SJCRH30 (cell line): ENCODE data around the gene GATA3. TPM values are rescaled to one million over a fixed set of nuclear protein-coding genes. Genes with fewer than 3 reads are reported as not detected.
A peak's percentile ranks its signal among the peaks of the same experiment; 100 is the strongest.
"Not testable (repeated sequence)": the region's sequence is repeated elsewhere in the genome, so short reads cannot be mapped to it uniquely, and the experiment has no call there.

Experiments used
- DNase-seq, 2 experiments: peaks; one replicate each; pipeline ENCODE4 v3.0.0-alpha.2; 2015 to 2020
- H3K27ac ChIP-seq: fragments of 250-450 bp; sonication (Bioruptor Pico); 2 replicates; pipeline ENCODE4 v1.5.1; 2020; ENCODE audit warnings: mild to moderate bottlenecking, moderate library complexity
- H3K27me3 ChIP-seq: fragments of 250-450 bp; sonication (Bioruptor Pico); 2 replicates; pipeline ENCODE4 v1.5.1; 2020; ENCODE audit warnings: mild to moderate bottlenecking, moderate library complexity
- H3K36me3 ChIP-seq: fragments of 250-450 bp; sonication (Bioruptor Pico); 2 replicates; pipeline ENCODE4 v1.5.1; 2020; ENCODE audit warnings: mild to moderate bottlenecking, moderate library complexity
- H3K4me1 ChIP-seq: fragments of 250-450 bp; sonication (Bioruptor Pico); 2 replicates; pipeline ENCODE4 v1.5.1; 2020; ENCODE audit warnings: mild to moderate bottlenecking, moderate library complexity
- H3K4me3 ChIP-seq: fragments of 250-450 bp; sonication (Bioruptor Pico); 2 replicates; pipeline ENCODE4 v1.5.1; 2020; ENCODE audit warnings: mild to moderate bottlenecking, moderate library complexity
- H3K9me3 ChIP-seq: fragments of 250-450 bp; sonication (Bioruptor Pico); replicated peaks from 2 replicates; pipeline ENCODE4 v1.5.1; 2020; ENCODE audit warnings: mild to moderate bottlenecking, moderate library complexity
- total RNA-seq: library from RNA; depleted of rRNA; stranded (reverse); fragments of >200 nt; shearing (Covaris generic); gene quantifications from 2 replicates; pipeline ENCODE4 v1.2.3, GENCODE V29; 2014; rRNA removed

Gene GATA3
- total RNA-seq = 0.53 and 1.2 TPM in 2 replicates

DNA sequence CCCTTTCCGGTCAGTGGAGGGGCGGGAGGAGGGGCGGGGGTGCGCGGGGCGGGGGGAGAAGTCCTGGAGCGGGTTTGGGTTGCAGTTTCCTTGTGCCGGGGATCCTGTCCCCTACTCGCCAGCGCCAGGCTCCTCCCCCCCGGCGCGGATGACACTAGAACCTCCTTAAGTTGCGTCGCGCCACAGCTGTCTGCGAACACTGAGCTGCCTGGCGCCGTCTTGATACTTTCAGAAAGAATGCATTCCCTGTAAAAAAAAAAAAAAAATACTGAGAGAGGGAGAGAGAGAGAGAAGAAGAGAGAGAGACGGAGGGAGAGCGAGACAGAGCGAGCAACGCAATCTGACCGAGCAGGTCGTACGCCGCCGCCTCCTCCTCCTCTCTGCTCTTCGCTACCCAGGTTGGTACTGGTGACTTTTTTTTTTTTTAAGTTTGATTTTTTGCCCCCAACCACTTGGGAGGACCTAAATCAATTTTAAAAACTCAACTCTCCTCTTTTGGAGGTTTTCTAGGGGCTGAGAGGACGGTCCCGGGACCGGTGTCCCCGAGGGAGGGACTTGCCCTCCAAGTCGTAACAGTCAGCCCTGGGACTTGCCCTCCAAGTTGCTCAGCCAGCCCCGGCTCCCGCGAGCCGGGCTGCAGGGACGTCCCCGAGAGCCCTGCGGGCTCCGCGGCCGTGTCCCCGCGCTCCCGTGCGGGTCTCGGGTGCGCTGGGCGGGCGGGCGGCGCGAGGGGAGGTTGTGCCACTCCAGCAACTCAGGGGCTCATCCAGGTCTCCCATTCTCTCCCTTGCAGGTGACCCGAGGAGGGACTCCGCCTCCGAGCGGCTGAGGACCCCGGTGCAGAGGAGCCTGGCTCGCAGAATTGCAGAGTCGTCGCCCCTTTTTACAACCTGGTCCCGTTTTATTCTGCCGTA is at the start of gene GATA3:
Gene GATA3, plus strand, starts transcription at position 195 of the 914 bp plus-strand sequence. CDS start 968 bp downstream, outside the sequence.
- H3K36me3 ChIP-seq = no peaks in the 10 kb centered on the region
- no peaks in the 10 kb centered on the region for H3K27me3 ChIP-seq
- H3K4me3 ChIP-seq = peak within 1 kb of the TSS; percentile 70
- no peaks in the 10 kb centered on the region for H3K4me1 ChIP-seq
- H3K27ac ChIP-seq = peak within 1 kb of the TSS; percentile 61
- peak; percentile 74 to 78 for DNase-seq
- no peaks in the 10 kb centered on the region for H3K9me3 ChIP-seq

GRCh38 chr10:8006274-8006999 is 48.1 kb upstream of the GATA3 start:
- no peaks in the 10 kb centered on the region for H3K4me1 ChIP-seq
- H3K9me3 ChIP-seq = no peaks in the 10 kb centered on the region
- no peaks in the 10 kb centered on the region for H3K27me3 ChIP-seq
- peaks cover 3% of the 10 kb centered on the region; the same call in 1 of the 2 replicates for H3K36me3 ChIP-seq
- H3K4me3 ChIP-seq = no peak overlapping the region
- no peak overlapping the region for H3K27ac ChIP-seq
- no peak for DNase-seq

DNA sequence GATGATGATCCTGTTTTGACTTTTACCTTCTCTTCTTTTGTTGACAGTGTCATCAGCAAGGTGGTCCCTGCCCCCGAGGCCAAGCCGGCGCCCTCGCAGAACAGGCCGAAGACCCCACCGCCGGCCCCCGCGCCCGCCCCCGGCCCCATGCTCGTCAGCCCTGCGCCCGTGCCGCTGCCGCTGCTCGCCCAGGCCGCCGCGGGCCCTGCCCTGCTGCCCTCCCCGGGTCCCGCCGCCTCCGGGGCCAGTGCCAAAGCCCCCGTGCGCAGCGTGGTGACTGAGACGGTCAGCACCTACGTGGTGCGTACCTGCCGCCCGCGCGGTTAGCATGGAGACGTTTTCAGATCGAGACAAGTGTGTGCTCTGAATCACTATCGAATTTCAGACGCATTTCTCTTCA is 45.5 kb upstream of the GATA3 start:
- no peaks in the 10 kb centered on the region for H3K27me3 ChIP-seq
- H3K4me3 ChIP-seq = no peak overlapping the region
- peaks cover 3% of the 10 kb centered on the region; the same call in 1 of the 2 replicates for H3K36me3 ChIP-seq
- H3K4me1 ChIP-seq = no peaks in the 10 kb centered on the region
- H3K27ac ChIP-seq = no peak overlapping the region
- DNase-seq = no peak
- H3K9me3 ChIP-seq = no peaks in the 10 kb centered on the region

DNA sequence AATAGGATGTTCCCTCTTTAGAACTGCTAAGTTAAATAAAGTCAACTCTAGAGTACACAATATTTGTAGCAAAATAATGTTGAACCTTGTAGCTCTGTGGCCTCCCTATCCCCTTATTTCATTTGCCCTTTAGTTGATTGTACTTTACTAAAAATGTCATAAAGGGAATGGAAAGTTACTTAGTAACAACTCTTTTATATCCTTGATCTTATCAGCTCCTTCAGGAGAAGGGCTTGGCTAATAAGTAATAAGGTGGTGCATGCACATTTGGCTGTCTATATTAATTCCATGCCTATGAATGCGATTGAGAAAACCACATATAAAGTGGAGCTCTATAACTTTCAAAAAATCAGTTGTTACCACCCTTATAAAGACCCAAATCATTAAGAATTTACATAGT is 41.5 kb upstream of the GATA3 start:
- H3K27ac ChIP-seq = no peak overlapping the region
- H3K27me3 ChIP-seq = no peaks in the 10 kb centered on the region
- no peak for DNase-seq
- H3K4me3 ChIP-seq = no peak overlapping the region
- no peaks in the 10 kb centered on the region for H3K4me1 ChIP-seq
- H3K9me3 ChIP-seq = no peaks in the 10 kb centered on the region
- H3K36me3 ChIP-seq = peaks cover 3% of the 10 kb centered on the region; the same call in 1 of the 2 replicates

DNA sequence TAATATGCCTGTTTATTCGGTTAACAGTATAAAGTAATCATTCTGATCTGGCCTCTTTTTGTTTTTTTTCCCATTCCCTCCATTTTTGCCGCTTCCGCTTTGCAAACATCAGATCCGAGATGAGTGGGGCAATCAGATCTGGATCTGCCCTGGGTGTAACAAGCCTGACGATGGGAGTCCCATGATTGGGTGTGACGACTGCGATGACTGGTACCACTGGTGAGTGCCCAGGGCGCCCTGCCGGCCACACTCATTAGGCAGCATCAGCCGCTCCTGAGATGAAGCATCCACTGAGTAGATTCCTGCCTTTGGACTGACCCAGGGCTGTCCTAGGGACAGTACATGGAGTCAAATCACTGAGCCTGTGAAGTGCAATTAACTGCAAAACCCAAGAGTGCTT is 40.9 kb upstream of the GATA3 start:
- Histone ChIP-seq H3K36me3 (peaks cover 3% of the 10 kb centered on the region; the same call in 1 of the 2 replicates), H3K4me3 (no peak overlapping the region), H3K9me3 (no peaks in the 10 kb centered on the region), H3K27ac (no peak overlapping the region), H3K27me3 (no peaks in the 10 kb centered on the region), H3K4me1 (no peaks in the 10 kb centered on the region)
- DNase-seq = no peak

- Histone ChIP-seq H3K4me1 (no peaks in the 10 kb centered on the region), H3K36me3 (peaks cover 3% of the 10 kb centered on the region; the same call in 1 of the 2 replicates), H3K9me3 (no peaks in the 10 kb centered on the region), H3K27me3 (no peaks in the 10 kb centered on the region), H3K4me3 (no peak overlapping the region), H3K27ac (no peak overlapping the region)
- DNase-seq = no peak
These were observed 39.8 kb upstream of the GATA3 start for GRCh38 chr10:8014649-8015048.

GRCh38 chr10:8017277-8017676 is 37.2 kb upstream of the GATA3 start:
- no peak for DNase-seq
- H3K4me1 ChIP-seq = no peaks in the 10 kb centered on the region
- no peaks in the 10 kb centered on the region for H3K9me3 ChIP-seq
- no peaks in the 10 kb centered on the region for H3K27me3 ChIP-seq
- H3K27ac ChIP-seq = no peak overlapping the region
- no peak overlapping the region for H3K4me3 ChIP-seq
- H3K36me3 ChIP-seq = no peaks in the 10 kb centered on the region

DNA sequence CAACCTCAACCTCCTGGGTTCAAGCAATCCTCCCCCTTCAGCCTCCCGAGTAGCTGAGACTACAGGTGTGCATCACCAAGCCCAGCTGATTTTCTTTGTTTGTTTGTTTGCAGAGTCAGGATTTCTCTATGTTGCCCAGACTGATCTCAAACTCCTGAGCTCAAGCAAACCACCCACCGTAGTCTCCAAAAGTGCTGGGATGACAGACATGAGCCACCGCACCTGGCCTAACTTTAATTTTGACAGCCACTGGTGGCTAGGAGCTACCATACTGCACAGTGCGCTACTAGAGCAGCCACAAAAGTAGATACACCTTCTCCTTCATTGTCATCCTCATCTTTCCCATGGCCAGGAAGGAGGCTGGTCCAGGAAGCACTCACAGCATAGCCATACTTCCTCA is 31.2 kb upstream of the GATA3 start:
- Histone ChIP-seq H3K36me3 (no peaks in the 10 kb centered on the region), H3K4me1 (no peaks in the 10 kb centered on the region)

GRCh38 chr10:8023851-8024250 is 30.6 kb upstream of the GATA3 start:
- Histone ChIP-seq H3K4me3 (no peak overlapping the region), H3K27me3 (no peaks in the 10 kb centered on the region), H3K36me3 (no peaks in the 10 kb centered on the region), H3K4me1 (no peaks in the 10 kb centered on the region), H3K9me3 (no peaks in the 10 kb centered on the region), H3K27ac (no peak overlapping the region)
- DNase-seq = no peak

More for the DNA sequence above, 31.2 kb upstream of the GATA3 start:
- DNase-seq = no peak
- H3K9me3 ChIP-seq = no peaks in the 10 kb centered on the region
- no peak overlapping the region for H3K4me3 ChIP-seq
- no peaks in the 10 kb centered on the region for H3K27me3 ChIP-seq
- H3K27ac ChIP-seq = no peak overlapping the region

DNA sequence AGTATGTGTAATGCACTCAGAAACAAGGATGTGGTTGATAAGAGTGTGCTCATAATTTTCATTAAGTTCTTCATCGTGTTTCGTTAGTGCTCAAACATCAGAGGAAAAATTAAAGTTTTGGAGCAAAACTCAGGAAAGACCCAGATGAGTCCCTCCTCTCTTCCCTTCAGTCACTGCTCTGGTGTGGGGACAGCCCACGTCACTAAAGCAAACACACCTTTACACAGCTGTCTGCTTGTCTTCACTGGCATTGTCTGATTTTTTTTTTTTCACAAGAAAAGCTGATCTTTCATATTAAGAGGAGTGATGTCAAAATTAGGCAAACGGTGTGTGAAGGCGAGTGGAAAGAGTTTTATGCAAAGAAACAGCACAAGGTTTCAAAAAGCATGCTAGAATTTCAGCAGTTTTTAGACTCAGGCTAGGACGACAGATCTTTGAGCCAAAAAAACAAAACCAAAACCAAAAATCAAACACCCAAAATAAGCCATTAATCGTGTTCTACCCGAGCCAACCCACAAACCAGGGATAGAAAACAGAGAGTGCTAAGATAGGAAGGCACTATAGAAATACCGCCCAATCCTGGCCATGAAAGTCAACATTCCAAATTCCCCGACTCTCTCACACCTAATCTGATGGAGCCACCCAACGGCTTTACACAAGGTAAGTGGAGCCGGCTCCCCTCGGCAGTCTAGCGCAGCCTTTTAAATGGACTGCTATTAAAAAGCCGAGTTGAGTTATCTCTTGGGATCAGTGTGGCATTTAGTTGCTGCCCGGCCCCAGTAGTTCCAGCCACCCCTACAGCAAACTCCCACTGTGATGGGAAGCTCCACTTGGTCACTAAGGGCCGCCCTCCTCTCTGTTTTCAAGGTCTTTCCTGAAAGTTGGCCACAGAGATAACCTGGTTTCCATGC is 27.9 kb upstream of the GATA3 start:
- H3K9me3 ChIP-seq = no peaks in the 10 kb centered on the region
- H3K4me1 ChIP-seq = no peaks in the 10 kb centered on the region
- no peaks in the 10 kb centered on the region for H3K36me3 ChIP-seq
- H3K27me3 ChIP-seq = no peaks in the 10 kb centered on the region
- no peak overlapping the region for H3K4me3 ChIP-seq
- no peak overlapping the region for H3K27ac ChIP-seq
- DNase-seq = no peak

GRCh38 chr10:8031211-8031610 is 23.3 kb upstream of the GATA3 start:
- not testable (repeated sequence) for DNase-seq, H3K27me3 ChIP-seq, H3K9me3 ChIP-seq, H3K4me1 ChIP-seq, H3K4me3 ChIP-seq, H3K27ac ChIP-seq, H3K36me3 ChIP-seq

DNA sequence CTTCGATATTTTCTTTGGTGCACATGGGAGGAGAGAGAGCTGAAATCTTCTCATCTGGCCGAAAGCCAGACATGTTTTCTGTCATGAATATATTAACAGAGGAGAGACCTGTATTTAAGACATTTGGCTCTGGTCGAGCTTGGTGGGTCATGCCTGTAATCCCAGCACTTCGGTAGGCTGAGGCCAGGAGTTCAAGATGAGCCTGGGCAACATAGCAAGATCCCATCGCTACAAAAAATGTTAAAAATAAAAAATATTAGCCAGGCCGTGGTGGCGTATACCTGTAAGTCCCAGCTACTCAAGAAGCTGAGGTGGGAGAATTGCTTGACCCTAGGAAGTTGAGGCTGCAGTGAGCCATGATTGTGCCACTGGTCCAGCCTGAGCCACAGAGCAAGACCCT is 21.9 kb upstream of the GATA3 start:
- Histone ChIP-seq H3K27me3 (no peaks in the 10 kb centered on the region), H3K4me3 (no peak overlapping the region), H3K36me3 (no peaks in the 10 kb centered on the region), H3K27ac (no peak overlapping the region), H3K9me3 (no peaks in the 10 kb centered on the region), H3K4me1 (no peaks in the 10 kb centered on the region)
- no peak for DNase-seq

- Histone ChIP-seq H3K27me3 (no peaks in the 10 kb centered on the region), H3K4me1 (no peaks in the 10 kb centered on the region), H3K9me3 (no peaks in the 10 kb centered on the region), H3K27ac (no peak overlapping the region), H3K36me3 (no peaks in the 10 kb centered on the region), H3K4me3 (no peak overlapping the region)
- DNase-seq = no peak
These were observed 20.5 kb upstream of the GATA3 start for GRCh38 chr10:8033812-8034465.

GRCh38 chr10:8034466-8035005 is 20.0 kb upstream of the GATA3 start:
- H3K4me1 ChIP-seq = no peaks in the 10 kb centered on the region
- DNase-seq = no peak
- H3K36me3 ChIP-seq = no peaks in the 10 kb centered on the region
- H3K4me3 ChIP-seq = no peak overlapping the region
- H3K27me3 ChIP-seq = no peaks in the 10 kb centered on the region
- no peak overlapping the region for H3K27ac ChIP-seq
- no peaks in the 10 kb centered on the region for H3K9me3 ChIP-seq
